ENCODE measurements around the gene ARL4A.

DNA sequence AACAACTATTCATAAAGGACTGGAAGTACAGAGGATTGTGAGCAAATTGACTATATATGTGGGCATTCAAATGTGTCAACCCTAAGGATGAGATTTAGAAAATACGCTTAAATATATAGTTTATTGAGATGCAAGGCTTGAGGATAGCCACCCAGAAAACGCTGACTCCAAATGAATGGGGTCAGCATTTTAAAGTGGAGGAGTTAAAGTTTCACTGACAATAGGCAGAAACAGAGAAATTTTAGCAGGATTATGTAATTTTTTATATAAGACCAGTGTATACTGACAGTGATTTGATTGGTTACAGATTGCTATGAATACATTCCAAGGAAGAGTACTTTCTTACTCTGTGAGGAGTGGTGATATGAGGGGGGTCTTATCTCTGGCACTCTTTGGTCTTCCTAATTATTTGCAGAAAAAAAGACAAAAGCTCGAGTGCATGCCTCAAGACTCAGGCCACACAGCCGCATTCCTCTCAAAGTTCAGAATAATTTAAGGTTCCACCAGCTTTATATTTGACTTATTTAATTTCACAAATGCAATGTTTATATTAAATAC is 38.6 kb upstream of the ARL4A start:
- TF ChIP-seq, protein P1, sequence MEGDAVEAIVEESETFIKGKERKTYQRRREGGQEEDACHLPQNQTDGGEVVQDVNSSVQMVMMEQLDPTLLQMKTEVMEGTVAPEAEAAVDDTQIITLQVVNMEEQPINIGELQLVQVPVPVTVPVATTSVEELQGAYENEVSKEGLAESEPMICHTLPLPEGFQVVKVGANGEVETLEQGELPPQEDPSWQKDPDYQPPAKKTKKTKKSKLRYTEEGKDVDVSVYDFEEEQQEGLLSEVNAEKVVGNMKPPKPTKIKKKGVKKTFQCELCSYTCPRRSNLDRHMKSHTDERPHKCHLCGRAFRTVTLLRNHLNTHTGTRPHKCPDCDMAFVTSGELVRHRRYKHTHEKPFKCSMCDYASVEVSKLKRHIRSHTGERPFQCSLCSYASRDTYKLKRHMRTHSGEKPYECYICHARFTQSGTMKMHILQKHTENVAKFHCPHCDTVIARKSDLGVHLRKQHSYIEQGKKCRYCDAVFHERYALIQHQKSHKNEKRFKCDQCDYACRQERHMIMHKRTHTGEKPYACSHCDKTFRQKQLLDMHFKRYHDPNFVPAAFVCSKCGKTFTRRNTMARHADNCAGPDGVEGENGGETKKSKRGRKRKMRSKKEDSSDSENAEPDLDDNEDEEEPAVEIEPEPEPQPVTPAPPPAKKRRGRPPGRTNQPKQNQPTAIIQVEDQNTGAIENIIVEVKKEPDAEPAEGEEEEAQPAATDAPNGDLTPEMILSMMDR (IDR thresholded peaks at IDR 0.05): no peak
- TF ChIP-seq POLR2AphosphoS5 (IDR thresholded peaks at IDR 0.05; ENCODE audit: insufficient read depth in 1 of 2, low read depth in 1 of 2) (no peak), POLR2A (IDR thresholded peaks at IDR 0.05) (no peak)

Data from vagina (tissue), 2 donors.